ENCODE measurements around the gene INPP4B. TPM values are rescaled to one million over a fixed set of nuclear protein-coding genes. Genes with fewer than 3 reads are reported as not detected.

INPP4B gene
- polyA plus RNA-seq, 1 experiment: 5.1 TPM

DNA sequence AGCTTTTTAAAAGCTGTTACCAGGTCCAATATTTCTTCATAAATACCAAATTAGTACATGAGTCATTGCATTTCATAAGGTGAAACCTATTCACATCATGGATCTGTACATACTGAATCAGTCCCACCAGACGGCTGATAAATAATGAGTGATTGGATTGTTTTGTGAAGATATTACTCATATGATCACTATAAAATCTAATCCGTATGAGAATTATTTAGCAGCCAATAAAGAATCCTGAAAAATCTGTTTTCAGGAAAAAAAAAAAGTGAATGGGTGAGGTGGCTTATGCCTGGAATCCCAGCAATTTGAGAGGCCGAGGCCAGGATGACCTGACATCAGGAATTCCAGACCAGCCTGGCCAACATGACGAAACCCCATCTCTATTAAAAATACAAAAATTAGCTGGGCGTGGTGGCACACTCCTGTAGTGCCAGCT, 438.1 kb downstream of the INPP4B start:
- ChIA-PET CTCF (interaction anchor here (1.0 to 3.9 kb wide), 2 partner anchors 55 to 1250 kb away, joined by 3 to 14 read pairs; no protein-coding TSS in a partner anchor), POLR2A (no interaction called here)
- DNase-seq (ENCODE audit: low read depth, low spot score): no peak
- H3K27me3 ChIP-seq (ENCODE audit: control insufficient read depth, insufficient read depth, low read length): no peaks in the 10 kb centered on the region
- H3K27ac ChIP-seq (ENCODE audit: low read depth, low read length): no peak overlapping the region
- no peaks in the 10 kb centered on the region for H3K9me3 ChIP-seq (ENCODE audit: control insufficient read depth, insufficient read depth, low read length)
- TF ChIP-seq, protein P1, sequence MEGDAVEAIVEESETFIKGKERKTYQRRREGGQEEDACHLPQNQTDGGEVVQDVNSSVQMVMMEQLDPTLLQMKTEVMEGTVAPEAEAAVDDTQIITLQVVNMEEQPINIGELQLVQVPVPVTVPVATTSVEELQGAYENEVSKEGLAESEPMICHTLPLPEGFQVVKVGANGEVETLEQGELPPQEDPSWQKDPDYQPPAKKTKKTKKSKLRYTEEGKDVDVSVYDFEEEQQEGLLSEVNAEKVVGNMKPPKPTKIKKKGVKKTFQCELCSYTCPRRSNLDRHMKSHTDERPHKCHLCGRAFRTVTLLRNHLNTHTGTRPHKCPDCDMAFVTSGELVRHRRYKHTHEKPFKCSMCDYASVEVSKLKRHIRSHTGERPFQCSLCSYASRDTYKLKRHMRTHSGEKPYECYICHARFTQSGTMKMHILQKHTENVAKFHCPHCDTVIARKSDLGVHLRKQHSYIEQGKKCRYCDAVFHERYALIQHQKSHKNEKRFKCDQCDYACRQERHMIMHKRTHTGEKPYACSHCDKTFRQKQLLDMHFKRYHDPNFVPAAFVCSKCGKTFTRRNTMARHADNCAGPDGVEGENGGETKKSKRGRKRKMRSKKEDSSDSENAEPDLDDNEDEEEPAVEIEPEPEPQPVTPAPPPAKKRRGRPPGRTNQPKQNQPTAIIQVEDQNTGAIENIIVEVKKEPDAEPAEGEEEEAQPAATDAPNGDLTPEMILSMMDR (IDR thresholded peaks at IDR 0.05; ENCODE audit: low read depth, low read length): no peak
- H3K4me3 ChIP-seq (ENCODE audit: low read depth, low read length): no peak overlapping the region

DNA sequence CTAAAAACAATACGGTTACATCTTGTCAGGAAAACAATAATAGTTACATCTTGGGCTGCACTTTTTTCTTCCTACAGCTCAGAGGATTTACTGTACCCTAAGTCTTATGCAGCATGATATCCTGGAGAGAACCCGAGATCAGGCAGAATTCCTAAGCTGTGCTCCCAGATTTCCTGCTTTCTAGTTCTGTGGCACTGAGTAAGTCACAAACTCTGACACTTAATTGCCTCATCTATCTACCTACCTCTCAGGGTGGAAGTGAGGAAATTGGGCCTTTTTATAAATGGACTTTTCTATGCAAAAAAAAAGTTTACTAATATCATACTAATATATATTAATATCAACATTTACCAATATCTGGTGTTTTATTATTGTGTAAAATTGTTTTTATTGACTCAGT, 438.5 kb downstream of the INPP4B start:
- Histone ChIP-seq H3K9me3 (ENCODE audit: control insufficient read depth, insufficient read depth, low read length) (no peaks in the 10 kb centered on the region), H3K27ac (ENCODE audit: low read depth, low read length) (no peak overlapping the region), H3K4me3 (ENCODE audit: low read depth, low read length) (no peak overlapping the region), H3K27me3 (ENCODE audit: control insufficient read depth, insufficient read depth, low read length) (no peaks in the 10 kb centered on the region)
- TF ChIP-seq, protein P1 (IDR thresholded peaks at IDR 0.05; ENCODE audit: low read depth, low read length): no peak
- ChIA-PET POLR2A (interaction anchor here (1.7 kb wide), 1 partner anchor 134 kb away, joined by 6 read pairs; no protein-coding TSS in a partner anchor), CTCF (interaction anchor here (1.0 to 3.9 kb wide), 2 partner anchors 55 to 1249 kb away, joined by 3 to 14 read pairs; no protein-coding TSS in a partner anchor)
- no peak for DNase-seq (ENCODE audit: low read depth, low spot score)

DNA sequence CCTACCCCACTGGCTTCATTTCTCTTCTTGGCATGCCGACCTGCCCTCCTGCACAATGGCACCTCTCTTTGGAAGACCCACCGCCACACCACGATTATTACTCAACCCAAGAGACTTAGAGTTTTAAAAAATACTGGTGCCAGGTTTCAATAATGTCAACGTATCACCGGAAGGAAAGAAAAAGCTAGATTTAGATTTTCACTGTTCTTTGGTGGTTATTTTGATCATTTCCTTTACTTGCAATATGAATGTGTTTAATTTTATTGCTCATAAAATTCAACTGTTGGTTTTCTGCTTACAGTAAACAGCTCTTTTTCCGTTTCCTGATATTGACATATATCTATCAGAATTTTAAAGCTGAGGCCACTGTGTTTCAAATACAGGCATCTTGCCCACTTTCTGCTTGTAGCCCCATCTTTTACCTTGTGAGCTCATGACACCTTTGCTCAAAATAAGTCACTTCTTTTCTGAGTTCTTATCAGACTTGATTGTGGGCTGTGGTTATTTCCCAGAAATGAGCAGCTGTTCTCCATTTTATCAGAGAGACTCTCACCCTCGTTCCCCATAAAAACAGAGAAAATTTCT, 439.1 kb downstream of the INPP4B start:
- ChIA-PET POLR2A (interaction anchor here (1.7 kb wide), 1 partner anchor 133 kb away, joined by 6 read pairs; no protein-coding TSS in a partner anchor), CTCF (interaction anchor here (0.7 to 3.9 kb wide), 4 partner anchors 54 to 1248 kb away, joined by 3 to 14 read pairs (median 5); no protein-coding TSS in a partner anchor)
- TF ChIP-seq, protein P1 (IDR thresholded peaks at IDR 0.05; ENCODE audit: low read depth, low read length): no peak
- Histone ChIP-seq H3K4me3 (ENCODE audit: low read depth, low read length) (no peak overlapping the region), H3K27ac (ENCODE audit: low read depth, low read length) (no peak overlapping the region), H3K9me3 (ENCODE audit: control insufficient read depth, insufficient read depth, low read length) (no peaks in the 10 kb centered on the region), H3K27me3 (ENCODE audit: control insufficient read depth, insufficient read depth, low read length) (no peaks in the 10 kb centered on the region)
- no peak for DNase-seq (ENCODE audit: low read depth, low spot score)

DNA sequence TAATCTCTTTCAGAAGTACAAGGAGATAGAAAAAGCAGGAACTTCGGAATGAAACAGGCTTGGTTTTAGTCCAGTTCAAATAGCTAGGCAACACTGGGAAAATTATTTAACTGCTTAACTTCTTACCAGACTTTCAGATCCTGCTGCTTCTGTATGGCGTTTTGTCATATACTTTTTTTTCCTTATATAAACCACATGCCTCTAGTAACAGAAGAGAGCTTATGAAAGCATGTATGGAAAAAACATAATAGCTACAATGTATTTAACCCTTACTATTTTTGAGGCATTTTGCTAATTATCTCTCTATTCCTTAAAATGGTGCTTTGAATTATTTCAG, 439.6 kb downstream of the INPP4B start:
- Histone ChIP-seq H3K9me3 (ENCODE audit: control insufficient read depth, insufficient read depth, low read length) (no peaks in the 10 kb centered on the region), H3K27me3 (ENCODE audit: control insufficient read depth, insufficient read depth, low read length) (no peaks in the 10 kb centered on the region), H3K4me3 (ENCODE audit: low read depth, low read length) (no peak overlapping the region), H3K27ac (ENCODE audit: low read depth, low read length) (no peak overlapping the region)
- POLR2A ChIA-PET: interaction anchor here (0.9 to 1.7 kb wide), 2 partner anchors 133 to 141 kb away, joined by 3 to 6 read pairs; no protein-coding TSS in a partner anchor
- CTCF ChIA-PET: interaction anchor here (0.7 to 3.9 kb wide), 3 partner anchors 53 to 280 kb away, joined by 3 to 14 read pairs (median 7); no protein-coding TSS in a partner anchor
- TF ChIP-seq, protein P1 (IDR thresholded peaks at IDR 0.05; ENCODE audit: low read depth, low read length): no peak
- no peak for DNase-seq (ENCODE audit: low read depth, low spot score)

Data from AG04450 (cell line).